Gastroesophageal sphincter (tissue), 4 donors: ENCODE data around the gene WIPF1. TPM values are rescaled to one million over a fixed set of nuclear protein-coding genes. Genes with fewer than 3 reads are reported as not detected.

Experiments used
- ATAC-seq: fragments of 150-250 bp; one replicate; pipeline ENCODE4 v1.9.1; 2016; ENCODE audit warnings: mild to moderate bottlenecking, moderate library complexity
- H3K27ac ChIP-seq, 4 donors: fragments of 200-600 bp; sonication (generic) in 3 of 4; 1 replicate in 3 of 4; 2 replicates in 1 of 4; pipeline ENCODE4 v1.5.1; 2016 to 2019
- H3K27me3 ChIP-seq: fragments of 200-600 bp; sonication (generic); one replicate; pipeline ENCODE4 v1.5.1; 2019
- H3K36me3 ChIP-seq, 2 donors: fragments of 200-600 bp; sonication (generic); one replicate each; pipeline ENCODE4 v1.5.1; 2019; ENCODE audit warnings: control low read depth in 1 of 2
- H3K4me1 ChIP-seq, 3 donors: fragments of 200-600 bp; sonication (generic); 1 replicate in 2 of 3; 2 replicates in 1 of 3; pipeline ENCODE4 v1.5.1; 2016 to 2019; ENCODE audit warnings: control low read depth in 2 of 3
- H3K4me3 ChIP-seq, 2 donors: fragments of 200-600 bp; sonication (generic); one replicate each; pipeline ENCODE4 v1.5.1; 2019; ENCODE audit warnings: mild to moderate bottlenecking in 1 of 2, moderate library complexity in 1 of 2
- H3K9me3 ChIP-seq, 3 donors: fragments of 200-600 bp; sonication (generic); one replicate each; pipeline ENCODE4 v1.5.1; 2017 to 2019; ENCODE audit warnings: control low read depth in 2 of 3
- EP300 ChIP-seq: sonication (generic); formaldehyde crosslinking; IDR thresholded peaks from one replicate; pipeline ENCODE4 v1.6.1; 2017; ENCODE audit warnings: antibody characterized with exemption, mild to moderate bottlenecking
- POLR2A ChIP-seq, 2 donors: fragments of 450-650 bp; IDR thresholded peaks; one replicate each; pipeline ENCODE4 v1.6.1; 2017; ENCODE audit warnings: antibody characterized with exemption in 2 of 2, mild to moderate bottlenecking in 2 of 2, moderate library complexity in 1 of 2
- POLR2AphosphoS5 ChIP-seq: sonication (generic); formaldehyde crosslinking; IDR thresholded peaks from one replicate; pipeline ENCODE4 v1.6.1; 2017; ENCODE audit warnings: antibody characterized with exemption
- WGBS, 2 donors: methylation state at CpG; one replicate each; pipeline ENCODE4 v1.1.5; 2018; ENCODE audit warnings: low coverage in 1 of 2; 5-methylcytosine and 5-hydroxymethylcytosine counted together
- small RNA-seq, 4 donors: library from RNA; depleted of rRNA; stranded (forward); fragments of <200 nt; gene quantifications; one replicate each; pipeline ENCODE3, GENCODE V24; 2016
- total RNA-seq, 4 donors: library from RNA; depleted of rRNA; stranded (reverse); fragments of >200 nt; gene quantifications; one replicate each; pipeline ENCODE4 v1.1.0, GENCODE V29; 2016
- TF ChIP-seq, protein P1 (sequence below), 4 experiments: fragments of 200-600 bp in 2 of 4; fragments of 450-650 bp in 2 of 4; sonication (generic) in 1 of 4; IDR thresholded peaks; one replicate each; pipeline ENCODE4 v1.5.1; 2017 to 2019; ENCODE audit warnings: antibody characterized with exemption in 4 of 4, mild to moderate bottlenecking in 2 of 4, moderate library complexity in 2 of 4

Gene WIPF1
- total RNA-seq, 4 donors from 2014 or later: 32.2 to 50.4 (median 44.2) TPM

DNA sequence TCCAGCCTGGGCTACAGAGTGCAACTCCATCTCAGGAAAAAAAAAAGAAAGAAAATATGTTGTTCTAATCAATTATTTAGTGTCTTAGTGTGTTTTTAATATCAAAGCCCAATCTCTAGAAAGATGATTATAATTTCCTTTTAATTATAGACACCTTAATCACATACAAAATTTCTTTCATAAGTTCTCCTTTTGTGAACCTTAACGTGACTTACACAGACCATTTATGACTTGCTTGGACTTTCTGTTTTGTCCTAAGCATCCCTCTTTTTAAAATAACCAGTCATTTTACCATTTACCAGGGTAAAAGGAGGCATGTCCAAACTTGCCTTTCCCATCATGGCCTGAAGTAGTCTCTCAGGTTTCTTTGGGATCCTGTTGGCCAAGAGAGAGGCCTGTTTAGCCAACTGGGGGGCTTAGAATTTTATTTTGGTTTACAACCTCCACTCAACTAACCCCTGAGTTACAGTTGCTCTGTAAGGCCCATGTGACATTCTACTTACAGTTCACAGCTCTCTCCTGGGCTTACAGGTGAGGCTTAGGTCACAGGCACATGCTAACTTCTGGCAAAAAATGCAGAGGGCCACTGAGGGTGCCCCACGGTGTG, 86.9 kb downstream of the WIPF1 start:
- Histone ChIP-seq H3K36me3 (no peaks in the 10 kb centered on the region), H3K9me3 (peaks cover 0 to 10% (median 0%) of the 10 kb centered on the region in 3 donors), H3K4me1 (no peaks in the 10 kb centered on the region), H3K27me3 (no peaks in the 10 kb centered on the region), H3K4me3 (no peak overlapping the region), H3K27ac (no peak overlapping the region)
- WGBS, 2 donors: 45 to 64% methylated on average over 1 to 2 of the region's 2 CpGs
- ATAC-seq: no peak
- TF ChIP-seq POLR2A (IDR thresholded peaks at IDR 0.05) (no peak), POLR2AphosphoS5 (no peak), EP300 (no peak)
- TF ChIP-seq, protein P1, sequence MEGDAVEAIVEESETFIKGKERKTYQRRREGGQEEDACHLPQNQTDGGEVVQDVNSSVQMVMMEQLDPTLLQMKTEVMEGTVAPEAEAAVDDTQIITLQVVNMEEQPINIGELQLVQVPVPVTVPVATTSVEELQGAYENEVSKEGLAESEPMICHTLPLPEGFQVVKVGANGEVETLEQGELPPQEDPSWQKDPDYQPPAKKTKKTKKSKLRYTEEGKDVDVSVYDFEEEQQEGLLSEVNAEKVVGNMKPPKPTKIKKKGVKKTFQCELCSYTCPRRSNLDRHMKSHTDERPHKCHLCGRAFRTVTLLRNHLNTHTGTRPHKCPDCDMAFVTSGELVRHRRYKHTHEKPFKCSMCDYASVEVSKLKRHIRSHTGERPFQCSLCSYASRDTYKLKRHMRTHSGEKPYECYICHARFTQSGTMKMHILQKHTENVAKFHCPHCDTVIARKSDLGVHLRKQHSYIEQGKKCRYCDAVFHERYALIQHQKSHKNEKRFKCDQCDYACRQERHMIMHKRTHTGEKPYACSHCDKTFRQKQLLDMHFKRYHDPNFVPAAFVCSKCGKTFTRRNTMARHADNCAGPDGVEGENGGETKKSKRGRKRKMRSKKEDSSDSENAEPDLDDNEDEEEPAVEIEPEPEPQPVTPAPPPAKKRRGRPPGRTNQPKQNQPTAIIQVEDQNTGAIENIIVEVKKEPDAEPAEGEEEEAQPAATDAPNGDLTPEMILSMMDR (IDR thresholded peaks at IDR 0.05): no peak

Small RNA genes within 50 kb of the gene (small RNA-seq; reads per million reads assigned to genes)
- 0 reads per million in 4 donors for gene RNU6-5P

Other genes starting within 250 kb of the WIPF1 start
- gene SCRN3, start 202.1 kb downstream of the WIPF1 start, total RNA-seq: 10 to 100 TPM; 22.2 to 30.4 (median 26.8) TPM
- 10 to 100 TPM; 18.0 to 45.9 (median 32.2) TPM for gene GPR155, start 110.8 kb downstream of the WIPF1 start, total RNA-seq
- gene CHRNA1, start 166.7 kb upstream of the WIPF1 start, total RNA-seq: not detected